Smooth muscle cell (in vitro differentiated cells): ENCODE data around the gene MTMR3. TPM values are rescaled to one million over a fixed set of nuclear protein-coding genes. Genes with fewer than 3 reads are reported as not detected.

ENCODE experiments used
- DNase-seq: peaks from one replicate; lab custom pipeline; 2025; ENCODE audit not compliant: unreplicated experiment; lab: John Stamatoyannopoulos, UW
- H2AFZ ChIP-seq: fragments of 200-600 bp; sonication (generic); 2 replicates; pipeline ENCODE4 v1.6.0; 2016; ENCODE audit warnings: antibody characterized with exemption, low read depth, mild to moderate bottlenecking
- H3F3A ChIP-seq: fragments of 200-600 bp; sonication (generic); 2 replicates; pipeline ENCODE4 v1.6.0; 2017; ENCODE audit warnings: antibody characterized with exemption, low read depth
- H3K27ac ChIP-seq: fragments of 200-600 bp; sonication (generic); 2 replicates; pipeline ENCODE4 v1.5.1; 2016; ENCODE audit warnings: low read depth, mild to moderate bottlenecking
- H3K27me3 ChIP-seq: fragments of 200-600 bp; sonication (generic); 2 replicates; pipeline ENCODE4 v1.6.1; 2016; ENCODE audit warnings: low read depth, mild to moderate bottlenecking
- H3K36me3 ChIP-seq: fragments of 200-600 bp; sonication (generic); 2 replicates; pipeline ENCODE4 v1.5.1; 2016; ENCODE audit warnings: low read depth
- H3K4me1 ChIP-seq: fragments of 200-600 bp; sonication (generic); 2 replicates; pipeline ENCODE4 v1.5.1; 2016; ENCODE audit warnings: low read depth
- H3K4me2 ChIP-seq: fragments of 200-600 bp; sonication (generic); 2 replicates; pipeline ENCODE4 v1.6.0; 2016; ENCODE audit warnings: mild to moderate bottlenecking
- H3K4me3 ChIP-seq: fragments of 200-600 bp; sonication (generic); 2 replicates; pipeline ENCODE4 v1.5.1; 2016; ENCODE audit warnings: mild to moderate bottlenecking
- H3K79me2 ChIP-seq: fragments of 200-600 bp; sonication (generic); 2 replicates; pipeline ENCODE4 v1.6.0; 2016; ENCODE audit warnings: low read depth, mild to moderate bottlenecking
- H3K9ac ChIP-seq: fragments of 200-600 bp; sonication (generic); 2 replicates; pipeline ENCODE4 v1.6.0; 2016; ENCODE audit warnings: low read depth
- H3K9me3 ChIP-seq: fragments of 200-600 bp; sonication (generic); replicated peaks from 2 replicates; pipeline ENCODE4 v1.5.1; 2016; ENCODE audit warnings: low read depth
- H4K20me1 ChIP-seq: fragments of 200-600 bp; sonication (generic); 2 replicates; pipeline ENCODE4 v1.6.0; 2016; ENCODE audit warnings: low read depth
- CTCF ChIP-seq: fragments of 200-600 bp; sonication (generic); IDR thresholded peaks from 2 replicates; pipeline ENCODE4 v1.5.1; 2017; ENCODE audit warnings: borderline replicate concordance, mild to moderate bottlenecking, antibody characterized with exemption; ENCODE audit not compliant: insufficient read depth, poor library complexity, severe bottlenecking
- WGBS: methylation state at CpG from one replicate; pipeline ENCODE4 v1.1.7; 2016; ENCODE audit warnings: low lambda C conversion rate; 5-methylcytosine and 5-hydroxymethylcytosine counted together
- polyA plus RNA-seq: library from polyadenylated mRNA; unstranded; fragments of >200 nt; fragmentation: Nextera tagmentation; extraction: Ambion mirVana; gene quantifications from 2 replicates; pipeline ENCODE4 v1.2.1, GENCODE V29; 2016
- total RNA-seq: library from RNA; depleted of rRNA; stranded (reverse); fragments of >200 nt; gene quantifications from 2 replicates; pipeline ENCODE4 v1.2.3, GENCODE V29; 2014

The MTMR3 gene
- total and polyA plus RNA-seq, 2 experiments from 2014 or later: 15.8 to 48.9 TPM

DNA sequence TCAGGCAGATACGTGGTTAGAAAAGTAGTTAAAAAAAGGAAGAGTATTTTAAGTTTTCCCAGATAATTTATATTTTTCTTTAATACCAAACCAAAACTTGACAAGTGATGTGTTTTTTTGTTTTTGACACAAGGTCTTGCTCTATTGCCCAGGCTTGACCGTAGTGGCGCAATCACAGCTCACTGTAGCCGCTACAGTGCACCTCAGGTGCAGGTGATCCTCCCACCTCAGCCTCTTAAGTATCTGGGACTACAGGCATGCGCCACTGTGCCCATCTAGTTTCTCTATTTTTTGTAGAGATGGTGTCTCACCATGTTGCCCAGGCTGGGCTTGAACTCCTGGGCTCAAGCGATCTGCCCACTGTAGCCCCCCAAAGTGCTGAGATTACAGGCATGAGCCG, 92.5 kb downstream of the MTMR3 start:
- Histone ChIP-seq H3K27ac (no peak overlapping the region), H3F3A (no peaks in the 10 kb centered on the region), H3K4me1 (peaks cover 7% of the 10 kb centered on the region), H3K36me3 (no peaks in the 10 kb centered on the region), H4K20me1 (peaks cover 20% of the 10 kb centered on the region), H3K4me2 (no peak overlapping the region), H3K9ac (no peak overlapping the region), H3K4me3 (no peak overlapping the region), H3K9me3 (no peaks in the 10 kb centered on the region), H3K79me2 (peaks cover 11% of the 10 kb centered on the region), H2AFZ (no peak overlapping the region), H3K27me3 (no peaks in the 10 kb centered on the region)
- DNase-seq: no peak
- no peak for TF ChIP-seq CTCF
- WGBS: over 99% methylated on average over 7 of the region's 7 CpGs

DNA sequence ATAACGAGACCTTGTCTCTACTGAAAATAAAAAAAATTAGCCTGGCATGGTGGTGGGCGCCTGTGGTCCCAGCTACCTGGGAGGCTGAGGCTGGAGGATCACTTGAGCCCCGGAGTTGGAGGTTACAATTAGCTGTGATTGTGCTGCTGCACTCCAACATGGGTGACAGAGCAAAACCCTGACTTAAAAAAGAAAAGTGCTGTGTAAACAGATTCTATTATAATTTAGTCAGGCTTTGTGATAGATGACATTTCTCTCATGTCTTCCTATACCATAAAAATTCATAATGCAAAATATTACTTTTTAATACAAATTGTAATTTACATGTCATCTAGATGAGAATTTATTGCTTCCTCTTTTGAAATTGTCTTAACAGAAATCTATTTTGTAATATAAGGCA, 94.1 kb downstream of the MTMR3 start:
- 97% methylated on average over 3 of the region's 3 CpGs for WGBS
- Histone ChIP-seq H3F3A (no peaks in the 10 kb centered on the region), H3K27ac (no peak overlapping the region), H3K79me2 (peaks cover 4% of the 10 kb centered on the region), H3K9ac (no peak overlapping the region), H3K4me1 (peaks cover 7% of the 10 kb centered on the region), H3K4me2 (no peak overlapping the region), H3K27me3 (no peaks in the 10 kb centered on the region), H3K36me3 (peaks cover 5% of the 10 kb centered on the region), H4K20me1 (peaks cover 12% of the 10 kb centered on the region), H2AFZ (no peak overlapping the region), H3K9me3 (no peaks in the 10 kb centered on the region), H3K4me3 (no peak overlapping the region)
- DNase-seq: no peak
- no peak for TF ChIP-seq CTCF

DNA sequence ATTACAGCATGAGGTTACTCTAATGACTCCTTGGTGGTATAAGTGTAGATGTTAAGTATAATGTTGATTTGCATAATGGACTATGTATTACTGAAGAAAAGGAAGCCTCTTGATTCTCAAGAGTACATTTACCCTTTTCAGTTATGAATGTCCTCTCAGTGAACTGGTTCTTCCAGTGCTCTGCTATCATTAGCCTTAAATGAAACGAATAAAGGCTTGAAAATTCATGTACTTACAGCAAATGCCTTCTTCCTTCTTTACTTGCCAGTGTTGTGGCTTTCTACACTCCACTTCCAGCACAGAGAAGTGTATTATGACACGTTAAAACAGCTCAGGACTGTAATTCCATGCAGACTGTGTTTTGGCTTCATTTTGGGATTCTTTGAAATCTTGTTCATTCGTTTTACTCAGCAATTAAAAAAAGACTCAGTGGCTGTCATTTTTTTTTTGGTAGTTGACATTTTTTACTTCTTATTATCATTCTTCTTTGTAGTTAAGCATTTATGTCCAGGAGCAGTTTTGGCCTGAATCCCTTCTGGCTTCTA, 96.9 kb downstream of the MTMR3 start:
- Histone ChIP-seq H4K20me1 (peaks cover 3% of the 10 kb centered on the region), H3K9me3 (no peaks in the 10 kb centered on the region), H3K36me3 (peaks cover 5% of the 10 kb centered on the region), H2AFZ (no peak overlapping the region), H3F3A (no peaks in the 10 kb centered on the region), H3K79me2 (peaks cover 2% of the 10 kb centered on the region), H3K9ac (no peak overlapping the region), H3K27ac (peak overlapping the region; percentile 70), H3K4me2 (no peak overlapping the region), H3K4me1 (no peaks in the 10 kb centered on the region), H3K4me3 (no peak overlapping the region), H3K27me3 (no peaks in the 10 kb centered on the region)
- no peak for TF ChIP-seq CTCF
- WGBS: 80% methylated on average over 3 of the region's 3 CpGs
- DNase-seq: no peak

DNA sequence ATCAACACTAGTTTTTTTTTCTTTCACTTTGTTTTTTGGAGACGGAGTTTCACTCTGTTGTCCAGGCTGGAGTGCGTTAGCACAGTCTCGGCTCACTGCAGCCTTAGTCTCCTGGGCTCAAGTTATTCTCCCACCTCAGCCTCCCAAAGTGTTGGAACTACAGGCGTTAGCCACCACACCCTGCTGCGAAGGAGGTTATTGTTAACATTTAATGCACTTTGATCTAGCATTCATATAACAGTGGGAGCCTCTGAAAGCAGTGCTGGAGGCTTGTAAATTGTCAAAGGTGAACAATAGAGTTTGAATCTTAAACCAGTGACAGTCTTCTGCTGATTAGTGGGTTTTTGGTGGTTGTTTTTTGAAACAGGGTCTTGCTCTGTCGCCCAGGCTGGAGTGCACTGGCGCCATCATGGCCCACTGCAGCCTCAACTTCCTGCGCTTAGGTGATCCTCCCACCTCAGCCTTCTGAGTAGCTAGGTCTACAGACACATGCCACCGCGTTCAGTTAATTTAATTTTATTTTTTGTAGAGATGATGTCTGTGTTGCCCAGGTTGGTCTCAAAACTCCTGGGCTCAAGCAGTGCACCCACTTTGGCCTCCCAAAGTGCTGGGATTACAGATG, 100.4 kb downstream of the MTMR3 start:
- Histone ChIP-seq H3K9me3 (no peaks in the 10 kb centered on the region), H3K79me2 (peaks cover 13% of the 10 kb centered on the region), H4K20me1 (peaks cover 18% of the 10 kb centered on the region), H3K27me3 (no peaks in the 10 kb centered on the region), H3K27ac (no peak overlapping the region), H3K4me3 (no peak overlapping the region), H2AFZ (no peak overlapping the region), H3K4me1 (peaks cover 15% of the 10 kb centered on the region), H3K9ac (no peak overlapping the region), H3F3A (peaks cover 5% of the 10 kb centered on the region), H3K36me3 (peaks cover 5% of the 10 kb centered on the region), H3K4me2 (no peak overlapping the region)
- no peak for DNase-seq
- WGBS: 96% methylated on average over 10 of the region's 10 CpGs
- TF ChIP-seq CTCF: no peak
